ENCODE results near the gene A2ML1. TPM values are rescaled to one million over a fixed set of nuclear protein-coding genes. Genes with fewer than 3 reads are reported as not detected.
"Not testable (repeated sequence)": the region's sequence is repeated elsewhere in the genome, so short reads cannot be mapped to it uniquely, and the experiment has no call there.

Gene A2ML1
- total RNA-seq, 1 experiment from 2014 or later = not detected

- not testable (repeated sequence) for H3K9ac ChIP-seq (ENCODE audit: low read length); H3K36me3 ChIP-seq (ENCODE audit: insufficient read depth, low read length); H3K4me2 ChIP-seq (ENCODE audit: low read depth, low read length, poor library complexity, severe bottlenecking); H3K79me2 ChIP-seq (ENCODE audit: low read length); H3K27ac ChIP-seq (ENCODE audit: low read length); H2AFZ ChIP-seq (ENCODE audit: low read length); DNase-seq; H3K9me2 ChIP-seq (replicated peaks; ENCODE audit: insufficient read depth, low read length); H4K20me1 ChIP-seq (ENCODE audit: insufficient read depth, low read depth, low read length); H3K27me3 ChIP-seq (ENCODE audit: low read length); H3K4me1 ChIP-seq (ENCODE audit: low read length); H3K4me3 ChIP-seq (ENCODE audit: low read length); H3K9me3 ChIP-seq (ENCODE audit: low read length)
These were observed 1.6 kb upstream of the A2ML1 start for GRCh38 chr12:8820676-8821407.

DNA sequence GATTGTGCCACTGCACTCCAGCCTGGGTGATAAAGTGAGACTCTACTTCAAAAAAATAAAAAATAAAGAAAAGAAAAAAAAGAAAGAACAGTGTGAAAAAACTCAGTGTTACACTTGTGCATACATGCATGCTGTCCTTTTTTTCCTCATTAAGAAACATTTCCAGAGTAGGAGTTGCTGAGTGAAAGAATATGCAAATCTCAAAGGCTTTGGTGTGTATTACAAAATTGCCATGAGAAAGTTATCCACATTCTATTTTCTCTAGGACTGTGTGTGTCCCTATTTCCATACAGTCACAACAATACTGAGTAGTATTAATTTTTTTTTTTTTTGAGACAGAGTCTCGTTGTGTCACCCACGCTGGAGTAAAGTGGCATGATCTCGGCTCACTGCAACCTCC is 830 bp upstream of the A2ML1 start:
- H3K9me3 ChIP-seq (ENCODE audit: low read length) = no peaks in the 10 kb centered on the region
- no peak for DNase-seq
- no peak overlapping the region for H3K9ac ChIP-seq (ENCODE audit: low read length)
- no peaks in the 10 kb centered on the region for H3K4me1 ChIP-seq (ENCODE audit: low read length)
- H3K79me2 ChIP-seq (ENCODE audit: low read length) = no peaks in the 10 kb centered on the region
- no peaks in the 10 kb centered on the region for H3K27me3 ChIP-seq (ENCODE audit: low read length)
- H3K4me2 ChIP-seq (ENCODE audit: low read depth, low read length, poor library complexity, severe bottlenecking) = no peak overlapping the region
- H3K27ac ChIP-seq (ENCODE audit: low read length) = no peak overlapping the region
- H2AFZ ChIP-seq (ENCODE audit: low read length) = no peak overlapping the region
- no peak overlapping the region for H3K4me3 ChIP-seq (ENCODE audit: low read length)
- no peaks in the 10 kb centered on the region for H4K20me1 ChIP-seq (ENCODE audit: insufficient read depth, low read depth, low read length)
- H3K9me2 ChIP-seq (replicated peaks; ENCODE audit: insufficient read depth, low read length) = no peaks in the 10 kb centered on the region
- no peaks in the 10 kb centered on the region for H3K36me3 ChIP-seq (ENCODE audit: insufficient read depth, low read length)

DNA sequence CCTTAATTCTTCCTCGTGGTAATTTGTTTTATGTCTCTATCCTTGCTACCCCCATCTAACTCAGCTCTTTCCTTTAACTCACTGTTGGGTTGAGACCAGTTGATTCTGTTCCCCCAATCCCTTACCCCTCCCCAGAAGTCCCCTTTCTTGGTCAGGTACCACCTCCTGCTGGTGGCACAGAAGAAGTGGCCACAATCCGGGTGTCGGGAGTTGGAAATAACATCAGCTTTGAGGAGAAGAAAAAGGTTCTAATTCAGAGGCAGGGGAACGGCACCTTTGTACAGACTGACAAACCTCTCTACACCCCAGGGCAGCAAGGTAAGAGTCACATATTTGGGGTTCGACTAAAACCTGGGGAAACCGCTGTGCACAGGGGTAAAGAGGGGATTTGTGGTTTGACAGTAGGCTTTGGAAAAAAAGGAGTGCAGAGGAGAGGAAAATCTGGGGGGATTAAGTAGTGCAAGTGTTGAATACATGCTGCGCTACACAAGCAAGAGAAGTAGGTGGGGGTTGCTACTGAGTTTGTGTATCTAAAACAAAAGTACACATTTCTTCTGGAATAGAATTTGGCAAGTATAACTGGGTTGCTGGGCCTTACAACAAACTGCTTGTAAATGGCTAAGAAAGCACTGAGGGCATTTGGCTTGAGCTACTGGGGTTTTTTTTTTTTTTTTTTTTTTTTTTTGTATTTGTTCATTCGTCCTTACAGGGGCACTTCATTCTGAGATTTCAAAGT is 1.3 kb downstream of the A2ML1 start:
- no peaks in the 10 kb centered on the region for H3K36me3 ChIP-seq (ENCODE audit: insufficient read depth, low read length)
- no peaks in the 10 kb centered on the region for H3K4me1 ChIP-seq (ENCODE audit: low read length)
- no peaks in the 10 kb centered on the region for H4K20me1 ChIP-seq (ENCODE audit: insufficient read depth, low read depth, low read length)
- no peak overlapping the region for H3K27ac ChIP-seq (ENCODE audit: low read length)
- H3K9ac ChIP-seq (ENCODE audit: low read length) = no peak overlapping the region
- H3K4me2 ChIP-seq (ENCODE audit: low read depth, low read length, poor library complexity, severe bottlenecking) = no peak overlapping the region
- H3K9me3 ChIP-seq (ENCODE audit: low read length) = no peaks in the 10 kb centered on the region
- DNase-seq = peak; percentile 55
- no peak overlapping the region for H2AFZ ChIP-seq (ENCODE audit: low read length)
- no peaks in the 10 kb centered on the region for H3K9me2 ChIP-seq (replicated peaks; ENCODE audit: insufficient read depth, low read length)
- no peaks in the 10 kb centered on the region for H3K27me3 ChIP-seq (ENCODE audit: low read length)
- no peak overlapping the region for H3K4me3 ChIP-seq (ENCODE audit: low read length)
- H3K79me2 ChIP-seq (ENCODE audit: low read length) = no peaks in the 10 kb centered on the region

DNA sequence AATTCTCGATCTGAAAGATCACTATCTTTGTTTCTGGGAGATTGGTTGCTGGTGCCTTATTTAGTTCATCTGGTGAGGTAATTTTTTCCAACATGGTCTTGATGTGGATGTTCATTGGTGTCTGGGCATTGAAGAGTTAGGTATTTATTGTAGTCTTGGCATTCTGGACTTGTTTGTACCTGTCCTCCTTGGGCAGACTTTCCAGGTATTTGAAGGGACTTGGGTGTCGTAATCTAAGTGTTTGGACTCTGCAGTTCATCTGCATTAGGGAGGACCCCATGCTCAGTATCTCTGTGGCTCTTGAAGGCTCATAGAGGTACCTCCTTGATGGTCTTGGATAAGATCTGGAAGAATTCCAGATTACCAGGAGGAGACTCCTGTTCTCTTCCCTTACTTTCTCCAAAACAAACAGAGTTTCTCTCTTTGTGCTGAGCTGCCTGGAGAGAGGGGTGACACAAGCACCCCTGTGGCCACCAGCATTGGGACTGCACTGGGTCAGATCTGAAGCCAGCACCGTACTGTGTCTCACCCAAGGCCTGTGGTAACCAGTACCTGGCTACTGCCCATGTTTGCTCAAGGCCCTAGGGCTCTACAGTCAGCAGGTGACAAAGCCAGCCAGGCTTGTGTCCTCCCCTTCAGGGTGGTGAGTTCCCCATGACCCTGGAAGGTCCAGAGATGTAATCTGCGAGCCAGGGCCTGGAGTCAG is 5.3 kb downstream of the A2ML1 start:
- H3K9me3 ChIP-seq (ENCODE audit: low read length) = no peaks in the 10 kb centered on the region
- H3K4me1 ChIP-seq (ENCODE audit: low read length) = no peaks in the 10 kb centered on the region
- no peaks in the 10 kb centered on the region for H3K36me3 ChIP-seq (ENCODE audit: insufficient read depth, low read length)
- no peak overlapping the region for H2AFZ ChIP-seq (ENCODE audit: low read length)
- H3K27me3 ChIP-seq (ENCODE audit: low read length) = no peaks in the 10 kb centered on the region
- H3K27ac ChIP-seq (ENCODE audit: low read length) = no peak overlapping the region
- H3K4me3 ChIP-seq (ENCODE audit: low read length) = no peak overlapping the region
- H3K9me2 ChIP-seq (replicated peaks; ENCODE audit: insufficient read depth, low read length) = no peaks in the 10 kb centered on the region
- H3K79me2 ChIP-seq (ENCODE audit: low read length) = no peaks in the 10 kb centered on the region
- H4K20me1 ChIP-seq (ENCODE audit: insufficient read depth, low read depth, low read length) = no peaks in the 10 kb centered on the region
- H3K9ac ChIP-seq (ENCODE audit: low read length) = no peak overlapping the region
- no peak for DNase-seq
- no peak overlapping the region for H3K4me2 ChIP-seq (ENCODE audit: low read depth, low read length, poor library complexity, severe bottlenecking)

- no peak overlapping the region for H3K4me2 ChIP-seq (ENCODE audit: low read depth, low read length, poor library complexity, severe bottlenecking)
- no peaks in the 10 kb centered on the region for H4K20me1 ChIP-seq (ENCODE audit: insufficient read depth, low read depth, low read length)
- no peak overlapping the region for H2AFZ ChIP-seq (ENCODE audit: low read length)
- DNase-seq = no peak
- H3K4me3 ChIP-seq (ENCODE audit: low read length) = no peak overlapping the region
- no peaks in the 10 kb centered on the region for H3K79me2 ChIP-seq (ENCODE audit: low read length)
- H3K9ac ChIP-seq (ENCODE audit: low read length) = no peak overlapping the region
- no peaks in the 10 kb centered on the region for H3K27me3 ChIP-seq (ENCODE audit: low read length)
- no peaks in the 10 kb centered on the region for H3K9me3 ChIP-seq (ENCODE audit: low read length)
- H3K9me2 ChIP-seq (replicated peaks; ENCODE audit: insufficient read depth, low read length) = no peaks in the 10 kb centered on the region
- no peak overlapping the region for H3K27ac ChIP-seq (ENCODE audit: low read length)
- no peaks in the 10 kb centered on the region for H3K4me1 ChIP-seq (ENCODE audit: low read length)
- H3K36me3 ChIP-seq (ENCODE audit: insufficient read depth, low read length) = no peaks in the 10 kb centered on the region
These were observed 6.1 kb downstream of the A2ML1 start for GRCh38 chr12:8828257-8829124.

- H3K4me1 ChIP-seq (ENCODE audit: low read length) = no peaks in the 10 kb centered on the region
- H3K27ac ChIP-seq (ENCODE audit: low read length) = no peak overlapping the region
- H2AFZ ChIP-seq (ENCODE audit: low read length) = no peak overlapping the region
- no peaks in the 10 kb centered on the region for H3K9me2 ChIP-seq (replicated peaks; ENCODE audit: insufficient read depth, low read length)
- H4K20me1 ChIP-seq (ENCODE audit: insufficient read depth, low read depth, low read length) = no peaks in the 10 kb centered on the region
- H3K9me3 ChIP-seq (ENCODE audit: low read length) = no peaks in the 10 kb centered on the region
- H3K27me3 ChIP-seq (ENCODE audit: low read length) = no peaks in the 10 kb centered on the region
- H3K36me3 ChIP-seq (ENCODE audit: insufficient read depth, low read length) = no peaks in the 10 kb centered on the region
- no peak for DNase-seq
- no peak overlapping the region for H3K4me2 ChIP-seq (ENCODE audit: low read depth, low read length, poor library complexity, severe bottlenecking)
- H3K4me3 ChIP-seq (ENCODE audit: low read length) = no peak overlapping the region
- H3K9ac ChIP-seq (ENCODE audit: low read length) = no peak overlapping the region
- H3K79me2 ChIP-seq (ENCODE audit: low read length) = no peaks in the 10 kb centered on the region
These were observed 6.7 kb downstream of the A2ML1 start for GRCh38 chr12:8829125-8829518.

GRCh38 chr12:8829621-8830020 is 7.2 kb downstream of the A2ML1 start:
- Histone ChIP-seq H3K36me3 (ENCODE audit: insufficient read depth, low read length) (no peaks in the 10 kb centered on the region), H2AFZ (ENCODE audit: low read length) (no peak overlapping the region)

More at GRCh38 chr12:8829621-8830020, 7.2 kb downstream of the A2ML1 start:
- Histone ChIP-seq H4K20me1 (ENCODE audit: insufficient read depth, low read depth, low read length) (no peaks in the 10 kb centered on the region), H3K4me1 (ENCODE audit: low read length) (no peaks in the 10 kb centered on the region), H3K27me3 (ENCODE audit: low read length) (no peaks in the 10 kb centered on the region), H3K9ac (ENCODE audit: low read length) (no peak overlapping the region), H3K79me2 (ENCODE audit: low read length) (no peaks in the 10 kb centered on the region), H3K4me2 (ENCODE audit: low read depth, low read length, poor library complexity, severe bottlenecking) (no peak overlapping the region), H3K9me2 (replicated peaks; ENCODE audit: insufficient read depth, low read length) (no peaks in the 10 kb centered on the region), H3K27ac (ENCODE audit: low read length) (no peak overlapping the region), H3K9me3 (ENCODE audit: low read length) (no peaks in the 10 kb centered on the region), H3K4me3 (ENCODE audit: low read length) (no peak overlapping the region)
- DNase-seq = no peak
